ENCODE measurements around the gene GIT1.

Gene GIT1

GRCh38 chr17:29582254-29582765, 7.1 kb downstream of the GIT1 start:
- TF ChIP-seq, protein P1, sequence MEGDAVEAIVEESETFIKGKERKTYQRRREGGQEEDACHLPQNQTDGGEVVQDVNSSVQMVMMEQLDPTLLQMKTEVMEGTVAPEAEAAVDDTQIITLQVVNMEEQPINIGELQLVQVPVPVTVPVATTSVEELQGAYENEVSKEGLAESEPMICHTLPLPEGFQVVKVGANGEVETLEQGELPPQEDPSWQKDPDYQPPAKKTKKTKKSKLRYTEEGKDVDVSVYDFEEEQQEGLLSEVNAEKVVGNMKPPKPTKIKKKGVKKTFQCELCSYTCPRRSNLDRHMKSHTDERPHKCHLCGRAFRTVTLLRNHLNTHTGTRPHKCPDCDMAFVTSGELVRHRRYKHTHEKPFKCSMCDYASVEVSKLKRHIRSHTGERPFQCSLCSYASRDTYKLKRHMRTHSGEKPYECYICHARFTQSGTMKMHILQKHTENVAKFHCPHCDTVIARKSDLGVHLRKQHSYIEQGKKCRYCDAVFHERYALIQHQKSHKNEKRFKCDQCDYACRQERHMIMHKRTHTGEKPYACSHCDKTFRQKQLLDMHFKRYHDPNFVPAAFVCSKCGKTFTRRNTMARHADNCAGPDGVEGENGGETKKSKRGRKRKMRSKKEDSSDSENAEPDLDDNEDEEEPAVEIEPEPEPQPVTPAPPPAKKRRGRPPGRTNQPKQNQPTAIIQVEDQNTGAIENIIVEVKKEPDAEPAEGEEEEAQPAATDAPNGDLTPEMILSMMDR (IDR thresholded peaks at IDR 0.05; ENCODE audit: insufficient read depth, missing control alignments) = no peak
- DNase-seq (ENCODE audit: insufficient read length, low spot score) (no peak), FAIRE-seq (no peak)

GRCh38 chr17:29581583-29582253, 7.7 kb downstream of the GIT1 start:
- FAIRE-seq = no peak
- TF ChIP-seq, protein P1 (IDR thresholded peaks at IDR 0.05; ENCODE audit: insufficient read depth, missing control alignments) = no peak
- no peak for DNase-seq (ENCODE audit: insufficient read length, low spot score)

- FAIRE-seq (no peak), DNase-seq (ENCODE audit: insufficient read length, low spot score) (peak; percentile 93)
Measured at GRCh38 chr17:29579866-29580771, 9.3 kb downstream of the GIT1 start.

GRCh38 chr17:29578626-29579485, 10.6 kb downstream of the GIT1 start:
- FAIRE-seq (no peak), DNase-seq (ENCODE audit: insufficient read length, low spot score) (no peak)
- TF ChIP-seq, protein P1 (IDR thresholded peaks at IDR 0.05; ENCODE audit: insufficient read depth, missing control alignments) = no peak

More at GRCh38 chr17:29579866-29580771, 9.3 kb downstream of the GIT1 start:
- TF ChIP-seq, protein P1 (IDR thresholded peaks at IDR 0.05; ENCODE audit: insufficient read depth, missing control alignments) = peak; percentile 98

GRCh38 chr17:29577385-29578211, 11.8 kb downstream of the GIT1 start:
- TF ChIP-seq, protein P1 (IDR thresholded peaks at IDR 0.05; ENCODE audit: insufficient read depth, missing control alignments) = no peak
- no peak for FAIRE-seq
- DNase-seq (ENCODE audit: insufficient read length, low spot score) = no peak

GRCh38 chr17:29577001-29577370, 12.5 kb downstream of the GIT1 start:
- DNase-seq (ENCODE audit: insufficient read length, low spot score) = no peak
- TF ChIP-seq, protein P1 (IDR thresholded peaks at IDR 0.05; ENCODE audit: insufficient read depth, missing control alignments) = no peak
- no peak for FAIRE-seq
